Osteocyte (in vitro differentiated cells): Measurements from ENCODE around the gene ZNF208. TPM values are rescaled to one million over a fixed set of nuclear protein-coding genes. Genes with fewer than 3 reads are reported as not detected.

Source experiments
- DNase-seq: peaks from one replicate; pipeline ENCODE4 v3.0.0; 2021; ENCODE audit warnings: mixed read lengths; ENCODE audit not compliant: unreplicated experiment; ENCODE audit errors: extremely low spot score
- H3K27ac Mint-ChIP-seq: one replicate; pipeline ENCODE4 v1.8.0; 2021; ENCODE audit warnings: mild to moderate bottlenecking, mixed read lengths; ENCODE audit not compliant: unreplicated experiment
- H3K27me3 Mint-ChIP-seq: one replicate; pipeline ENCODE4 v1.8.0; 2021; ENCODE audit warnings: mixed read lengths; ENCODE audit not compliant: unreplicated experiment
- H3K36me3 Mint-ChIP-seq: one replicate; pipeline ENCODE4 v1.8.0; 2021; ENCODE audit warnings: mixed read lengths; ENCODE audit not compliant: unreplicated experiment
- H3K4me1 Mint-ChIP-seq: one replicate; pipeline ENCODE4 v1.8.0; 2021; ENCODE audit warnings: mixed read lengths; ENCODE audit not compliant: unreplicated experiment
- H3K4me3 Mint-ChIP-seq: one replicate; pipeline ENCODE4 v1.8.0; 2021; ENCODE audit warnings: mild to moderate bottlenecking, moderate library complexity, mixed read lengths; ENCODE audit not compliant: unreplicated experiment
- H3K9me3 Mint-ChIP-seq: one replicate; pipeline ENCODE4 v1.8.0; 2021; ENCODE audit warnings: mixed read lengths; ENCODE audit not compliant: unreplicated experiment
- total RNA-seq: library from RNA; stranded (reverse); gene quantifications from 2 replicates; pipeline ENCODE4 v1.2.1, GENCODE V29; 2021
- TF ChIP-seq, protein P1 (sequence below): fragments of 200-600 bp; sonication (generic); IDR thresholded peaks from 2 replicates; pipeline ENCODE4 v1.5.0; 2021; ENCODE audit warnings: antibody characterized with exemption, mild to moderate bottlenecking, moderate library complexity

ZNF208 gene
- total RNA-seq, 1 donor from 2014 or later, result not detected

DNA sequence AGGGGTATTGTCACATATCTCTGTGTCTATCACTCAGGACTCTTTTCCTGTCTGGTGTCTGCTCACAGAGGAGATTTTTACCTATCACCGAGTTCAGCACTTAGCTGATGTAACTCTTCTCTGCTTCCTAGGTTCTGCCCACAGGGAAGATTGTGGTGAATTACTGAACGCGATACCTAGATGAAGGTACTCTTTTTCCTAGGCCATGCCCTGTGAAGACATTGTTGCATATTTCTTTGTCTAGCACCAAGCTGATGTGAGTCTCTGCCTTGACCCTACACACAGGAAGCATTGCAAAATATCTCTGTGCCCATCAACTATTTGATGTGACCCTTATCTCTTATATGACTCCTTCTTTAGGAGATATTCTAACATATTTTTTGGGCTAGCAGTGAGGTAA lies 102.7 kb downstream of the ZNF208 start:
- peaks cover 70% of the 10 kb centered on the region for H3K9me3 Mint-ChIP-seq
- TF ChIP-seq, protein P1, sequence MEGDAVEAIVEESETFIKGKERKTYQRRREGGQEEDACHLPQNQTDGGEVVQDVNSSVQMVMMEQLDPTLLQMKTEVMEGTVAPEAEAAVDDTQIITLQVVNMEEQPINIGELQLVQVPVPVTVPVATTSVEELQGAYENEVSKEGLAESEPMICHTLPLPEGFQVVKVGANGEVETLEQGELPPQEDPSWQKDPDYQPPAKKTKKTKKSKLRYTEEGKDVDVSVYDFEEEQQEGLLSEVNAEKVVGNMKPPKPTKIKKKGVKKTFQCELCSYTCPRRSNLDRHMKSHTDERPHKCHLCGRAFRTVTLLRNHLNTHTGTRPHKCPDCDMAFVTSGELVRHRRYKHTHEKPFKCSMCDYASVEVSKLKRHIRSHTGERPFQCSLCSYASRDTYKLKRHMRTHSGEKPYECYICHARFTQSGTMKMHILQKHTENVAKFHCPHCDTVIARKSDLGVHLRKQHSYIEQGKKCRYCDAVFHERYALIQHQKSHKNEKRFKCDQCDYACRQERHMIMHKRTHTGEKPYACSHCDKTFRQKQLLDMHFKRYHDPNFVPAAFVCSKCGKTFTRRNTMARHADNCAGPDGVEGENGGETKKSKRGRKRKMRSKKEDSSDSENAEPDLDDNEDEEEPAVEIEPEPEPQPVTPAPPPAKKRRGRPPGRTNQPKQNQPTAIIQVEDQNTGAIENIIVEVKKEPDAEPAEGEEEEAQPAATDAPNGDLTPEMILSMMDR, result no peak
- DNase-seq, result no peak
- H3K4me1 Mint-ChIP-seq, result no peaks in the 10 kb centered on the region
- no peak overlapping the region for H3K27ac Mint-ChIP-seq
- no peak overlapping the region for H3K4me3 Mint-ChIP-seq
- no peaks in the 10 kb centered on the region for H3K27me3 Mint-ChIP-seq
- H3K36me3 Mint-ChIP-seq, result no peaks in the 10 kb centered on the region

DNA sequence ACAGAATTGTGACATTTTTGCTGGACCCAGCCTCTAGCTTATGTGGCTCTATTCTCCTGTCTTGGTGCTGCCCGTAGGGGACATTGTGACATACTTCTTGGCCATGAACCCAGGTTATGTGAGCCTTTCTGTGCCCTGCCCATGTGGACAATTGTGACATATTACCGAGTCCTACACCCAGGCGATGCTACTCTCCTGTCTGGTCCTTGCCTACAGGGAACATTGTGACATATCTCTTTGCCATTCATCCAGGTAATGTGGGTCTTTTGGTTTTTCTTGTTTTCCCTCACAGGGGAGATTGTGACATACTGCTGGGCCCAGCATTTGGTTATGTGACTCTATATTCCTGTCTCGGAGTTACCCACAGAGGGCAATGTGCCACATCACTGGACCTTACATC lies 103.2 kb downstream of the ZNF208 start:
- peaks cover 71% of the 10 kb centered on the region for H3K9me3 Mint-ChIP-seq

DNA sequence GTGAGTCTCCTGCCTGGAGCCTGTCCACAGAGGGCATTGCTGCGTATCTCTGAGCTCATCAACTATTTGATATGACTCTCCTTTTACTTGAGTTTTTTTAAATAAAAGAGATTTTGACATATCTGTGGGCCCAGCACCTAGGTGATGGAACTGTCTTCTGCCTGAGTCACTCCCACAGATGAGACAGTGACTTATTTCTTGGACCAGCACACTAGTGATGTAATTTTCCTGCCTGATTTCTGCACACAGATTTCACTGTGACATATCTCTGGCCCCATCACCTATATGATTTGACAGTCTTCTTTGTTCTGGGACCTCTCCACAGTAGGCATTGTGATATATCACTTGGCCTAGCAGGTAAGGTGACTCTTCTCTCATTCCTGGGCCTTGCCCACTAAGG lies 108.2 kb downstream of the ZNF208 start:
- Mint-ChIP-seq H3K4me3 (no peak overlapping the region), H3K9me3 (peaks cover 44% of the 10 kb centered on the region), H3K4me1 (no peaks in the 10 kb centered on the region), H3K27ac (no peak overlapping the region), H3K27me3 (no peaks in the 10 kb centered on the region), H3K36me3 (no peaks in the 10 kb centered on the region)
- no peak for DNase-seq
- TF ChIP-seq, protein P1, result no peak

More for the DNA sequence above, 103.2 kb downstream of the ZNF208 start:
- TF ChIP-seq, protein P1, result no peak
- DNase-seq, result no peak
- Mint-ChIP-seq H3K27me3 (no peaks in the 10 kb centered on the region), H3K27ac (no peak overlapping the region), H3K36me3 (no peaks in the 10 kb centered on the region), H3K4me1 (no peaks in the 10 kb centered on the region), H3K4me3 (no peak overlapping the region)

DNA sequence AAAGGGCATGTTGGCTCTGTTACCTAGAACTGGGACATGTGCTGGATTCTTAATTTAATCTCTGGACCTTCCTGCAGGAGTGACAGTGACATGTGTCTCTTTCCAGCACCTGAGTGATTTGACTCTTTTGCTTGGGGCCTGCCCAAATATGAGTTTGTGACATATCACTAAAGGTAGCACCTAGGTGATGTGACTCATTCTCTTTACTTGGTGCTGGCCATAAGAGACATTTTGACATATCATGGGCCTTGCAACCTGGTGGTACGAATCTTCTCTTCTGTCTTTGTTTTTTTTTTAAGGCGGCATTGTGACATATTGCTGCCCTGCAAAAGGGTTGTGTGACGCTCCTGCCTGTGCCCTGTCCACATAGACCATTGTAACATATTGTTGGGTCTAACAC lies 108.9 kb downstream of the ZNF208 start:
- H3K4me1 Mint-ChIP-seq, result no peaks in the 10 kb centered on the region
- no peaks in the 10 kb centered on the region for H3K27me3 Mint-ChIP-seq
- H3K4me3 Mint-ChIP-seq, result no peak overlapping the region
- H3K9me3 Mint-ChIP-seq, result peaks cover 50% of the 10 kb centered on the region
- no peaks in the 10 kb centered on the region for H3K36me3 Mint-ChIP-seq
- no peak overlapping the region for H3K27ac Mint-ChIP-seq
- no peak for DNase-seq
- TF ChIP-seq, protein P1, result no peak

DNA sequence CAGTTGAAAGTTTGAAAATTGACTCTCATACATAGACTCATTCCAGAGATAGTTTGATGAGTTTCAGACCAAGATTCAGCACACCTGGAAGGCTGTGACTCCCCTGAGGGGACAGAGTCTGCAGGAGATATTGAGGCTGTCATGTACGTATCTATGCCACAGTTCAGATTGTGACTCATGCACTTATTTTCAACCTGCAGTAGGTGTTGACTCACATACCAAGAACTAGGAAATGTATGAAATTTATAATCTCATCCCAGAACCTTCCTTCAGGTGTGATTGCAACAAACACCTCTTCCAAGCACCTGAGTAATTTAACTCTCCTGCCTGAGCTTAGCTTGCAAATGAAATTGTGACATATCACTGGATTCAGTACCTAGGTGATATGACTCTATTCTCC lies 110.3 kb downstream of the ZNF208 start:
- H3K27ac Mint-ChIP-seq, result no peak overlapping the region
- H3K36me3 Mint-ChIP-seq, result no peaks in the 10 kb centered on the region
- H3K27me3 Mint-ChIP-seq, result no peaks in the 10 kb centered on the region
- no peaks in the 10 kb centered on the region for H3K4me1 Mint-ChIP-seq
- no peak overlapping the region for H3K4me3 Mint-ChIP-seq
- no peak for DNase-seq
- TF ChIP-seq, protein P1, result no peak
- H3K9me3 Mint-ChIP-seq, result peaks cover 49% of the 10 kb centered on the region
